HEK293 (cell line): ENCODE measurements around the gene CACNB4.

Experiments
- CTCF ChIA-PET: fragments of 350-600 bp; formaldehyde crosslinking; extraction: SDS; loops from one replicate; lab custom pipeline; 2021; ENCODE audit warnings: antibody characterized with exemption; lab: Yijun Ruan, JAX
- POLR2A ChIA-PET: fragments of 300-600 bp; formaldehyde crosslinking; extraction: SDS; loops from one replicate; lab custom pipeline; 2020; ENCODE audit warnings: antibody characterized with exemption, inconsistent platforms; lab: Yijun Ruan, JAX
- H3K27ac ChIP-seq: fragments of 200-500 bp; sonication (Bioruptor generic); 2 replicates; pipeline ENCODE4 v1.5.1; 2014; ENCODE audit warnings: low read depth, low read length, control low read depth, inconsistent platforms; ENCODE audit errors: extremely low read depth
- H3K36me3 ChIP-seq, 2 experiments: fragments of 200-500 bp in 1 of 2; sonication (Bioruptor generic) in 1 of 2; 1 replicate in 1 of 2; 2 replicates in 1 of 2; pipeline ENCODE4 v1.5.1; 2014 to 2017; ENCODE audit warnings: inconsistent platforms in 2 of 2, low read length in 2 of 2; ENCODE audit not compliant: control insufficient read depth in 2 of 2, insufficient read depth in 1 of 2
- H3K4me1 ChIP-seq: fragments of 200-500 bp; sonication (Bioruptor generic); 2 replicates; pipeline ENCODE4 v1.5.1; 2014; ENCODE audit warnings: mild to moderate bottlenecking, low read length, inconsistent platforms; ENCODE audit not compliant: control insufficient read depth, insufficient read depth
- H3K4me3 ChIP-seq: 2 replicates; pipeline ENCODE4 v1.5.1; 2011; ENCODE audit warnings: low read depth, mild to moderate bottlenecking, control low read depth, low read length, moderate library complexity
- H3K9me3 ChIP-seq: fragments of 200-500 bp; sonication (Bioruptor generic); 2 replicates; pipeline ENCODE4 v1.5.1; 2014; ENCODE audit warnings: low read depth, low read length, inconsistent platforms; ENCODE audit not compliant: control insufficient read depth, insufficient read depth
- EGR2 ChIP-seq: fragments of 450-650 bp; formaldehyde crosslinking; IDR thresholded peaks from 2 replicates; pipeline ENCODE4 v1.5.1; 2016; ENCODE audit warnings: low read depth, missing biosample characterization, missing genetic modification characterization
- KLF7 ChIP-seq: fragments of 450-650 bp; formaldehyde crosslinking; IDR thresholded peaks from 2 replicates; pipeline ENCODE4 v1.5.1; 2016; ENCODE audit warnings: missing biosample characterization, missing genetic modification characterization, borderline replicate concordance
- PRDM6 ChIP-seq: fragments of 450-650 bp; formaldehyde crosslinking; IDR thresholded peaks from 2 replicates; pipeline ENCODE4 v1.5.1; 2017; ENCODE audit warnings: missing biosample characterization, missing genetic modification characterization
- REPIN1 ChIP-seq: fragments of 450-650 bp; formaldehyde crosslinking; IDR thresholded peaks from 2 replicates; pipeline ENCODE4 v1.5.1; 2017; ENCODE audit warnings: missing biosample characterization, missing genetic modification characterization, low read depth
- SCRT1 ChIP-seq: fragments of 450-650 bp; formaldehyde crosslinking; IDR thresholded peaks from 2 replicates; pipeline ENCODE4 v1.5.1; 2016; ENCODE audit warnings: missing biosample characterization, missing genetic modification characterization, borderline replicate concordance
- SP2 ChIP-seq: fragments of 450-650 bp; formaldehyde crosslinking; IDR thresholded peaks from 2 replicates; pipeline ENCODE4 v1.5.1; 2016; ENCODE audit warnings: missing biosample characterization, missing genetic modification characterization
- SP3 ChIP-seq: fragments of 450-650 bp; formaldehyde crosslinking; IDR thresholded peaks from 2 replicates; pipeline ENCODE4 v1.5.1; 2016; ENCODE audit warnings: missing biosample characterization, missing genetic modification characterization
- TRIM28 ChIP-seq: IDR thresholded peaks from 2 replicates; pipeline ENCODE4 v1.6.1; 2011; ENCODE audit warnings: low read length, control low read depth, borderline replicate concordance
- YY2 ChIP-seq: fragments of 450-650 bp; formaldehyde crosslinking; IDR thresholded peaks from 2 replicates; pipeline ENCODE4 v1.5.1; 2016; ENCODE audit warnings: missing biosample characterization, missing genetic modification characterization
- ZNF133 ChIP-seq: fragments of 450-650 bp; formaldehyde crosslinking; IDR thresholded peaks from 2 replicates; pipeline ENCODE4 v1.5.1; 2016; ENCODE audit warnings: missing biosample characterization, missing genetic modification characterization
- ZNF302 ChIP-seq: fragments of 450-650 bp; formaldehyde crosslinking; IDR thresholded peaks from 2 replicates; pipeline ENCODE4 v1.5.1; 2016; ENCODE audit warnings: missing biosample characterization, missing genetic modification characterization, low read depth
- ZNF341 ChIP-seq: fragments of 450-650 bp; formaldehyde crosslinking; IDR thresholded peaks from 2 replicates; pipeline ENCODE4; 2016; ENCODE audit warnings: low read depth, missing biosample characterization, missing genetic modification characterization
- ZNF350 ChIP-seq: fragments of 450-650 bp; formaldehyde crosslinking; IDR thresholded peaks from 2 replicates; pipeline ENCODE4 v1.5.0; 2017; ENCODE audit warnings: missing biosample characterization, mild to moderate bottlenecking, missing genetic modification characterization
- ZNF416 ChIP-seq: fragments of 450-650 bp; formaldehyde crosslinking; IDR thresholded peaks from 2 replicates; pipeline ENCODE4 v1.5.1; 2016; ENCODE audit warnings: missing biosample characterization, missing genetic modification characterization
- ZNF501 ChIP-seq: fragments of 450-650 bp; formaldehyde crosslinking; IDR thresholded peaks from 2 replicates; pipeline ENCODE4 v1.5.1; 2016; ENCODE audit warnings: missing biosample characterization, missing genetic modification characterization
- ZNF777 ChIP-seq: fragments of 450-650 bp; formaldehyde crosslinking; IDR thresholded peaks from 2 replicates; pipeline ENCODE4 v1.5.1; 2017; ENCODE audit warnings: missing biosample characterization, missing genetic modification characterization, borderline replicate concordance
- TF ChIP-seq, protein P1 (sequence below): fragments of 450-650 bp; formaldehyde crosslinking; IDR thresholded peaks from 2 replicates; pipeline ENCODE4 v1.5.1; 2016; ENCODE audit warnings: missing biosample characterization, missing genetic modification characterization
- TF ChIP-seq, protein P2 (sequence below): fragments of 450-650 bp; formaldehyde crosslinking; IDR thresholded peaks from 2 replicates; pipeline ENCODE4 v1.5.1; 2016; ENCODE audit warnings: missing biosample characterization, missing genetic modification characterization
- TF ChIP-seq, protein P3 (sequence below): fragments of 450-650 bp; formaldehyde crosslinking; IDR thresholded peaks from 2 replicates; pipeline ENCODE4 v1.5.1; 2016; ENCODE audit warnings: missing biosample characterization, missing genetic modification characterization
- TF ChIP-seq, protein P4 (sequence below): fragments of 450-650 bp; IDR thresholded peaks from 2 replicates; pipeline ENCODE4 v1.5.1; 2018; ENCODE audit warnings: missing biosample characterization, missing genetic modification characterization

The CACNB4 gene

GRCh38 chr2:151843691-151844061 is 255.2 kb downstream of the CACNB4 start (continued):
- no peak for TF ChIP-seq SP2
- no peak for TF ChIP-seq ZNF777 (tag by site-specific recombination)
- TF ChIP-seq, protein P1, sequence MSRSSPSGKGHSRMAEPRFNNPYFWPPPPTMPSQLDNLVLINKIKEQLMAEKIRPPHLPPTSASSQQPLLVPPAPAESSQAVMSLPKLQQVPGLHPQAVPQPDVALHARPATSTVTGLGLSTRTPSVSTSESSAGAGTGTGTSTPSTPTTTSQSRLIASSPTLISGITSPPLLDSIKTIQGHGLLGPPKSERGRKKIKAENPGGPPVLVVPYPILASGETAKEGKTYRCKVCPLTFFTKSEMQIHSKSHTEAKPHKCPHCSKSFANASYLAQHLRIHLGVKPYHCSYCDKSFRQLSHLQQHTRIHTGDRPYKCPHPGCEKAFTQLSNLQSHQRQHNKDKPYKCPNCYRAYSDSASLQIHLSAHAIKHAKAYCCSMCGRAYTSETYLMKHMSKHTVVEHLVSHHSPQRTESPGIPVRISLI (tag by site-specific recombination), result no peak
- TF ChIP-seq REPIN1 (tag by site-specific recombination), result no peak
- no peak for TF ChIP-seq ZNF133
- TF ChIP-seq, all 188 proteins: peak for 0

DNA sequence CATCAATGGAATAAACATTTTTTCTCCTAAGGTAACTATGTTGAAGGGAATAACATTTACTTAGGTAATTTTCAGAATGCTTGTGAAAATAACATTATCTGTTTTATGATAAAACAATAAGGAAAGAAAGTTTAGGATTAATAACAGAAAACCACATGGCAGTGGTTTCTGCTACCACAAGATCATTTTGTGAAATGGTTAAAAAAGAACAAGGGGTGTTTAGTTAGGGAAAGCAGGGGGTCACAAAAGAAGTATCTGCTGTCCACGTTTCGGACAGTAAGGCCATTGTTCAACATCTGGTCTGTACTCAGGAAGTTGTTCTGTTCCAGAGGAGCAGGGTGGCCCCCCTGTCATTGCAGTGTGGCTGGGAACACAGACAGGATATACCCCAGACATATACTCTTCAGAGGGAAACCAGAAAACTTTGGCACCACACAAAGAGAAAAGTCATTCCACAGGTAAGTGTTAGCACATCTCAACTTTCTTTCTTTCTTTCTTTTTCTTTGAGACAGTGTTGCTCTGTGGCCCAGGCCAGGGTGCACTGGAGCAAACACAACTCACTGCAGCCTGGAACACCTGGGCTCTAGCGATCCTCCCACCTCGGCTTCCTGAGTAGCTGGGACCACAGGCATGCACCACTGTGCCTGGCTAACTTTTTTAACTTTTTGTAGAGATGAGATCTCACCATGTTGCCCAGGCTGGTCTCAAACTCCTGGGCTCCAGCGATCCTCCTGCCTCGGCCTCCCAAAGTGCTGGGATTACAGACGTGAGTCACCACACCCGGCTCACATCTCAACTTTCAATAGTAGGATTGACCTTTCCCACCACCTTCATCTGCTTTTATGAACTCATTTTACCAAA is 255.8 kb downstream of the CACNB4 start:
- POLR2A ChIA-PET, result no interaction called here
- CTCF ChIA-PET, result no interaction called here
- Histone ChIP-seq H3K4me3 (no peak overlapping the region), H3K9me3 (no peaks in the 10 kb centered on the region), H3K4me1 (0 out of 2 replicates have a peak, but pooled peaks cover 3% of the 10 kb centered on the region), H3K36me3 (peaks cover 0 to 27% of the 10 kb centered on the region in 2 experiments; a peak in 1 of 3 replicates)
- no peak for TF ChIP-seq ZNF501
- TF ChIP-seq PRDM6 (tag by site-specific recombination), result no peak
- TF ChIP-seq, protein P2, sequence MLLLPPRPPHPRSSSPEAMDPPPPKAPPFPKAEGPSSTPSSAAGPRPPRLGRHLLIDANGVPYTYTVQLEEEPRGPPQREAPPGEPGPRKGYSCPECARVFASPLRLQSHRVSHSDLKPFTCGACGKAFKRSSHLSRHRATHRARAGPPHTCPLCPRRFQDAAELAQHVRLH (tag by site-specific recombination), result no peak
- TF ChIP-seq YY2 (tag by site-specific recombination), result no peak
- TF ChIP-seq, all 188 proteins: peak for 0
- H3K27ac ChIP-seq, result no peak overlapping the region

- ChIA-PET CTCF (interaction anchor here (0.6 kb wide), 1 partner anchor 352 kb away, joined by 4 read pairs; no protein-coding TSS in a partner anchor), POLR2A (interaction anchor here (1.1 kb wide), 1 partner anchor 13 kb away, joined by 3 read pairs; the partner anchor contains the start of gene ARL5A)
- 0 out of 2 replicates have a peak, but pooled peaks cover 3% of the 10 kb centered on the region for H3K4me1 ChIP-seq
- H3K4me3 ChIP-seq, result no peak overlapping the region
- no peak overlapping the region for H3K27ac ChIP-seq
- no peaks in the 10 kb centered on the region for H3K9me3 ChIP-seq
- peaks cover 0 to 29% of the 10 kb centered on the region in 2 experiments; a peak in 1 of 3 replicates for H3K36me3 ChIP-seq
- TF ChIP-seq ZNF341, result no peak
- no peak for TF ChIP-seq SCRT1 (tag by site-specific recombination)
- TF ChIP-seq ZNF133, result no peak
- no peak for TF ChIP-seq ZNF302 (tag by site-specific recombination)
- TF ChIP-seq EGR2 (tag by site-specific recombination), result no peak
- TF ChIP-seq, protein P3, sequence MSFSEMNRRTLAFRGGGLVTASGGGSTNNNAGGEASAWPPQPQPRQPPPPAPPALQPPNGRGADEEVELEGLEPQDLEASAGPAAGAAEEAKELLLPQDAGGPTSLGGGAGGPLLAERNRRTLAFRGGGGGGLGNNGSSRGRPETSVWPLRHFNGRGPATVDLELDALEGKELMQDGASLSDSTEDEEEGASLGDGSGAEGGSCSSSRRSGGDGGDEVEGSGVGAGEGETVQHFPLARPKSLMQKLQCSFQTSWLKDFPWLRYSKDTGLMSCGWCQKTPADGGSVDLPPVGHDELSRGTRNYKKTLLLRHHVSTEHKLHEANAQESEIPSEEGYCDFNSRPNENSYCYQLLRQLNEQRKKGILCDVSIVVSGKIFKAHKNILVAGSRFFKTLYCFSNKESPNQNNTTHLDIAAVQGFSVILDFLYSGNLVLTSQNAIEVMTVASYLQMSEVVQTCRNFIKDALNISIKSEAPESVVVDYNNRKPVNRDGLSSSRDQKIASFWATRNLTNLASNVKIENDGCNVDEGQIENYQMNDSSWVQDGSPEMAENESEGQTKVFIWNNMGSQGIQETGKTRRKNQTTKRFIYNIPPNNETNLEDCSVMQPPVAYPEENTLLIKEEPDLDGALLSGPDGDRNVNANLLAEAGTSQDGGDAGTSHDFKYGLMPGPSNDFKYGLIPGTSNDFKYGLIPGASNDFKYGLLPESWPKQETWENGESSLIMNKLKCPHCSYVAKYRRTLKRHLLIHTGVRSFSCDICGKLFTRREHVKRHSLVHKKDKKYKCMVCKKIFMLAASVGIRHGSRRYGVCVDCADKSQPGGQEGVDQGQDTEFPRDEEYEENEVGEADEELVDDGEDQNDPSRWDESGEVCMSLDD, result no peak
- TF ChIP-seq, protein P4, sequence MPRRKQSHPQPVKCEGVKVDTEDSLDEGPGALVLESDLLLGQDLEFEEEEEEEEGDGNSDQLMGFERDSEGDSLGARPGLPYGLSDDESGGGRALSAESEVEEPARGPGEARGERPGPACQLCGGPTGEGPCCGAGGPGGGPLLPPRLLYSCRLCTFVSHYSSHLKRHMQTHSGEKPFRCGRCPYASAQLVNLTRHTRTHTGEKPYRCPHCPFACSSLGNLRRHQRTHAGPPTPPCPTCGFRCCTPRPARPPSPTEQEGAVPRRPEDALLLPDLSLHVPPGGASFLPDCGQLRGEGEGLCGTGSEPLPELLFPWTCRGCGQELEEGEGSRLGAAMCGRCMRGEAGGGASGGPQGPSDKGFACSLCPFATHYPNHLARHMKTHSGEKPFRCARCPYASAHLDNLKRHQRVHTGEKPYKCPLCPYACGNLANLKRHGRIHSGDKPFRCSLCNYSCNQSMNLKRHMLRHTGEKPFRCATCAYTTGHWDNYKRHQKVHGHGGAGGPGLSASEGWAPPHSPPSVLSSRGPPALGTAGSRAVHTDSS, result no peak
- TF ChIP-seq ZNF416 (tag by site-specific recombination), result no peak
- TF ChIP-seq TRIM28, result no peak
- no peak for TF ChIP-seq KLF7 (tag by site-specific recombination)
- TF ChIP-seq SP3 (tag by site-specific recombination), result no peak
- no peak for TF ChIP-seq ZNF350
Measured at GRCh38 chr2:151841047-151841424, 257.8 kb downstream of the CACNB4 start.
